OCI-LY1 (cell line): ENCODE results near the gene PCNT.

Experiments
- CTCF ChIP-seq: fragments of 200-600 bp; sonication (generic), shearing (Covaris generic); IDR thresholded peaks from 2 replicates; pipeline ENCODE4 v1.5.1; 2017; ENCODE audit warnings: mild to moderate bottlenecking, antibody characterized with exemption, low read length, moderate library complexity, mixed read lengths
- EZH2 ChIP-seq: fragments of 200-600 bp; sonication (generic), shearing (Covaris generic); IDR thresholded peaks from 2 replicates; pipeline ENCODE4 v1.8.0; 2017; ENCODE audit warnings: borderline replicate concordance, mixed run types, mild to moderate bottlenecking, antibody characterized with exemption, low read length, moderate library complexity, mixed read lengths

GRCh38 chr21:46352913-46353312 lies 29.0 kb downstream of the PCNT start:
- no peak for TF ChIP-seq CTCF
- TF ChIP-seq EZH2 = no peak
